BJ (cell line): ENCODE measurements around the gene POGZ. TPM values are rescaled to one million over a fixed set of nuclear protein-coding genes. Genes with fewer than 3 reads are reported as not detected.
A peak's percentile ranks its signal among the peaks of the same experiment; 100 is the strongest.
"Not testable (repeated sequence)": the region's sequence is repeated elsewhere in the genome, so short reads cannot be mapped to it uniquely, and the experiment has no call there.

ENCODE experiments used
- CTCF ChIA-PET: fragments of 350-600 bp; formaldehyde crosslinking; extraction: SDS; loops from one replicate; lab custom pipeline; 2021; ENCODE audit warnings: antibody characterized with exemption, inconsistent platforms; lab: Yijun Ruan, JAX
- POLR2A ChIA-PET: fragments of 300-600 bp; sonication (Branson Sonifier 250); formaldehyde crosslinking; extraction: SDS; loops from one replicate; lab custom pipeline; 2021; ENCODE audit warnings: antibody characterized with exemption; lab: Charles Lee
- DNase-seq: peaks from one replicate; pipeline ENCODE4 v3.0.0-alpha.2; 2011; ENCODE audit warnings: low read depth
- H3K27me3 ChIP-seq: 2 replicates; pipeline ENCODE4 v1.6.0; 2011; ENCODE audit warnings: low read length; ENCODE audit not compliant: control insufficient read depth, insufficient read depth
- H3K36me3 ChIP-seq: 2 replicates; pipeline ENCODE4 v1.5.1; 2011; ENCODE audit warnings: low read length; ENCODE audit not compliant: control insufficient read depth, insufficient read depth
- H3K4me3 ChIP-seq: 2 replicates; pipeline ENCODE4 v1.5.1; 2011; ENCODE audit warnings: low read depth, mild to moderate bottlenecking, control low read depth, low read length
- polyA plus RNA-seq: library from polyadenylated mRNA; depleted of rRNA; stranded (reverse); fragments of >200 nt; gene quantifications from 2 replicates; pipeline ENCODE4 v1.2.3, GENCODE V29; 2011
- TF ChIP-seq, protein P1 (sequence below): IDR thresholded peaks from 2 replicates; pipeline ENCODE4 v1.5.1; 2011; ENCODE audit warnings: low read depth, mild to moderate bottlenecking, control low read depth, inconsistent platforms, low read length, moderate library complexity; ENCODE audit not compliant: insufficient read depth

POGZ gene
- polyA plus RNA-seq, 1 experiment, result 37.1 TPM

DNA sequence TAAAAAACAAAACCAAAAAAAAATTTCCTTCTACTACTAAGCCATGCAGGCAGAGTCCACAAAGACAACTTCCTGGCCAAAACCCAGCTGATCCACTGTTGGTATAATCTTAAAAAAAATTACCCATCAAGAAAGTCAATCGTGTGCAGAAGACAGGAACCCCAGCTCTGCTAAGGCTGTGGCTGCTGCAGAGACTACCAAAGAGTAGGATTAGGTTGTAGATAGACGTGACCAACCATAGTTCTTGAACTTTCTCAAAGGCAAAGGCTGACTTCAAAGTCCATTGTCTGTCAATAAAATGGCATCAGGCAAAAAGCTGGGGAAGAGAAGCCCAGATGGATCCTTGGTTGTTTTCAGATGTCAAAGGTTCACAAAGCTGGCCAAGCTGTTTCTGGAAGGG lies 56.5 kb downstream of the POGZ start:
- Histone ChIP-seq H3K36me3 (peaks cover 34% of the 10 kb centered on the region), H3K27me3 (no peaks in the 10 kb centered on the region), H3K4me3 (no peak overlapping the region)
- TF ChIP-seq, protein P1, sequence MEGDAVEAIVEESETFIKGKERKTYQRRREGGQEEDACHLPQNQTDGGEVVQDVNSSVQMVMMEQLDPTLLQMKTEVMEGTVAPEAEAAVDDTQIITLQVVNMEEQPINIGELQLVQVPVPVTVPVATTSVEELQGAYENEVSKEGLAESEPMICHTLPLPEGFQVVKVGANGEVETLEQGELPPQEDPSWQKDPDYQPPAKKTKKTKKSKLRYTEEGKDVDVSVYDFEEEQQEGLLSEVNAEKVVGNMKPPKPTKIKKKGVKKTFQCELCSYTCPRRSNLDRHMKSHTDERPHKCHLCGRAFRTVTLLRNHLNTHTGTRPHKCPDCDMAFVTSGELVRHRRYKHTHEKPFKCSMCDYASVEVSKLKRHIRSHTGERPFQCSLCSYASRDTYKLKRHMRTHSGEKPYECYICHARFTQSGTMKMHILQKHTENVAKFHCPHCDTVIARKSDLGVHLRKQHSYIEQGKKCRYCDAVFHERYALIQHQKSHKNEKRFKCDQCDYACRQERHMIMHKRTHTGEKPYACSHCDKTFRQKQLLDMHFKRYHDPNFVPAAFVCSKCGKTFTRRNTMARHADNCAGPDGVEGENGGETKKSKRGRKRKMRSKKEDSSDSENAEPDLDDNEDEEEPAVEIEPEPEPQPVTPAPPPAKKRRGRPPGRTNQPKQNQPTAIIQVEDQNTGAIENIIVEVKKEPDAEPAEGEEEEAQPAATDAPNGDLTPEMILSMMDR, result no peak
- DNase-seq, result no peak
- ChIA-PET POLR2A (interaction anchor here (0.7 kb wide), 1 partner anchor 53 kb away, joined by 3 read pairs; no protein-coding TSS in a partner anchor), CTCF (interaction anchor here (0.8 to 1.2 kb wide), 2 partner anchors 10 to 13 kb away, joined by 3 read pairs; no protein-coding TSS in a partner anchor)

DNA sequence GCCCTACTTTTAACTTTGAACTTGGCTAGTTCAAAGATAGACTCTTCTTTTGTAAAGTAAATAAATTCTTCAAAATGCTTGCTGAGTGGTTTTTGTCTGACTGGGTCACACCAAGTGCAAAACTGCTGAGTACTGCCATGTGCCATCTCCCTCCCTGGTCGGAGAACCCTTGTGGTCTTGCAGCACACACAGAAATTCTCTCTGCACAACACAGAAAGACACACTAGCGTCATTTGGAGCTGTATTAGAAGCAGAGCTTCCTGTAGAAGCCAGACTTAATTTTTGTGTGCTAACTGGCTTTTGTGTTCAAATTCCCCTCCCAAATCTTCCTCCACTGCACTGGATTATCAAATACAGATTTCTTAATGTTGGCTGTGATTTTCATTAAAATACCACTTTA lies 57.4 kb downstream of the POGZ start:
- H3K36me3 ChIP-seq, result peaks cover 31% of the 10 kb centered on the region
- CTCF ChIA-PET, result interaction anchor here (1.2 kb wide), 1 partner anchor 14 kb away, joined by 3 read pairs; no protein-coding TSS in a partner anchor
- POLR2A ChIA-PET, result interaction anchor here (0.7 kb wide), 1 partner anchor 33 kb away, joined by 3 read pairs; no protein-coding TSS in a partner anchor
- DNase-seq, result no peak
- no peaks in the 10 kb centered on the region for H3K27me3 ChIP-seq
- TF ChIP-seq, protein P1, result no peak
- no peak overlapping the region for H3K4me3 ChIP-seq

DNA sequence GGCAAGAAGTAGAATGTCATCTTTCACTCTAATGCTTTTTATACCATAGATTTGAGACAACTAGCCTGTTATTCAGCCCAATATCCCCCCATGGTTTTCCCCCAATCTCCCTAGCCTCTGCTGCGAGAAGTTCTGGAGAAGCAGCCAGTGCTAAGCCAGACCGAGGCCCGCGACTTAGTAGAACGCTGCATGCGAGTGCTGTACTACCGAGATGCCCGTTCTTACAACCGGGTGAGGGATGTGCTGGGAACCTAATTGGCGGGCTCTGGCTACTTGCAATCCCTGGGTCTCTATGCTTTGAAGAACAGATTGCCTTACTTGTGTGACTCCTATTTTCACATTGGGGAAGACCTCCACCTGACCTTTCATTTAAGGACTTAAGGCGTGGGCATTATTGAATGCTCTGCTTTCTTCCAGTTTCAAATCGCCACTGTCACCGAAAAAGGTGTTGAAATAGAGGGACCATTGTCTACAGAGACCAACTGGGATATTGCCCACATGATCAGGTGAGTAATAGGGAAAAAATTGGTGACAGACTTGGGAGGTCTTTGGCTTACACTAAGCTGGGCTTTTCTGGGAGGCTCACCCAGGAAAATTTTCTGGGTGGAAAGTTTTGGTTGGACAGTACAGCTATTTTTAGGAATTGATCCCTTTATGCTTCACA lies 58.0 kb downstream of the POGZ start:
- peaks cover 29% of the 10 kb centered on the region for H3K36me3 ChIP-seq
- ChIA-PET CTCF (no interaction called here), POLR2A (interaction anchor here (0.6 to 0.7 kb wide), 2 partner anchors 33 to 34 kb away, joined by 3 to 13 read pairs; no protein-coding TSS in a partner anchor)

DNA sequence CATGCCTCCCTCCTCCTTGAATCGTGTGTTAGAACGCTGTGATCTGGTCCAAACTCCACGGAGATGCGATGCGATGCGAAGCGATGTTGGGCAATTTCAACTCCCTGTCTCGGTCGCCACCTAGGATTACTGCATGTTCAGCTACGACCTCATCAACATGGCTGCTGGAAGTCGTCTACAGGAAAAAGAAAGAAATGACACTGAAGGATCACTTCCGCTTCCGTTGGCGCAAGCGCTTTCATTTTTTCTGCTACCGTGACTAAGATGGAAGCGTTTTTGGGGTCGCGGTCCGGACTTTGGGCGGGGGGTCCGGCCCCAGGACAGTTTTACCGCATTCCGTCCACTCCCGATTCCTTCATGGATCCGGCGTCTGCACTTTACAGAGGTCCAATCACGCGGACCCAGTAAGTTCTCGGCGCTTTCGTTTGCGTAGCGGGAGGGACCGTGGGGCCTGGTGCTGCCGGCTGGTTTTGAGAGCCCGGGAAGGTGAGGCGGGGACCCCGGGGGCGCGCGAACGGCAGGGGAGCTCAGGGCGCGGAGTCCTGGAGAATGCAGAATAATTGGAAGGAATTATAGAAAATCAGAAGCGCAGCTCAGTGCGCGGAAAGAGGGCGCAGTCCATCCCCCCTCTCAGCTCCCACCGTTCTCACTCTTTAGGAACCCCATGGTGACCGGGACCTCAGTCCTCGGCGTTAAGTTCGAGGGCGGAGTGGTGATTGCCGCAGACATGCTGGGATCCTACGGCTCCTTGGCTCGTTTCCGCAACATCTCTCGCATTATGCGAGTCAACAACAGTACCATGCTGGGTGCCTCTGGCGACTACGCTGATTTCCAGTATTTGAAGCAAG lies 59.7 kb downstream of the POGZ start, which contains the start of gene PSMB4:
Gene PSMB4 (plus strand): TSS at position 250 of the 848 bp plus-strand sequence. CDS start 15 bp downstream, at position 265.
- TF ChIP-seq, protein P1, result peak; percentile 37

More for the DNA sequence above, 58.0 kb downstream of the POGZ start:
- TF ChIP-seq, protein P1, result no peak
- no peak for DNase-seq
- Histone ChIP-seq H3K27me3 (no peaks in the 10 kb centered on the region), H3K4me3 (no peak overlapping the region)

DNA sequence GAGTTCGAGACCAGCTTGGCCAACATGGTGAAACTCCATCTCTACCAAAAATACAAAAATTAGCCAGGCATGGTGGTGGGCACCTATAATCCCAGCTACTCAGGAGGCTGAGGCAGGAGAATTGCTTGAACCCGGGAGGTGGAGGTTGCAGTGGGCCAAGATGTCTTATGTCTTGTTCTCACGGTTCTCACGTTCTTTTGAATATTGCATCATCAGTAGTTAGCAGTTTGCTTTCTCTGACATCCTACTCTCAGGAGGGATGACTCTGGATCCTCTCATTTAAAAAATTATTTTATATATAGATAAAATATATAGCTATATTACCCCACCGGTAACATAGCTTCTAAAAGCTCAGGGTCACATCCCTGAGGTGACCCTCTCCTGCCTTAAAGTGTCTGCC lies 63.0 kb downstream of the POGZ start:
- H3K4me3 ChIP-seq, H3K36me3 ChIP-seq, POLR2A ChIA-PET, H3K27me3 ChIP-seq, DNase-seq: not testable (repeated sequence)
- CTCF ChIA-PET, result interaction anchor here (0.6 to 1.5 kb wide), 5 partner anchors 14 to 97 kb away, joined by 3 to 7 read pairs (median 4); partner anchors contain the start of gene PI4KB

More for the DNA sequence above, 59.7 kb downstream of the POGZ start, which contains the start of gene PSMB4:
- Histone ChIP-seq H3K36me3 (peaks cover 16% of the 10 kb centered on the region), H3K27me3 (no peaks in the 10 kb centered on the region), H3K4me3 (peak within 1 kb of the TSS; percentile 95)
- POLR2A ChIA-PET, result interaction anchor here (0.6 to 1.0 kb wide), 4 partner anchors 8 to 500 kb away, joined by 3 to 4 read pairs (median 4); no protein-coding TSS in a partner anchor
- peak; percentile 76 for DNase-seq
- CTCF ChIA-PET, result interaction anchor here (0.6 to 0.9 kb wide), 2 partner anchors 14 to 104 kb away, joined by 3 to 4 read pairs; no protein-coding TSS in a partner anchor
